ENCODE results near the gene MYO1B.

The MYO1B gene

DNA sequence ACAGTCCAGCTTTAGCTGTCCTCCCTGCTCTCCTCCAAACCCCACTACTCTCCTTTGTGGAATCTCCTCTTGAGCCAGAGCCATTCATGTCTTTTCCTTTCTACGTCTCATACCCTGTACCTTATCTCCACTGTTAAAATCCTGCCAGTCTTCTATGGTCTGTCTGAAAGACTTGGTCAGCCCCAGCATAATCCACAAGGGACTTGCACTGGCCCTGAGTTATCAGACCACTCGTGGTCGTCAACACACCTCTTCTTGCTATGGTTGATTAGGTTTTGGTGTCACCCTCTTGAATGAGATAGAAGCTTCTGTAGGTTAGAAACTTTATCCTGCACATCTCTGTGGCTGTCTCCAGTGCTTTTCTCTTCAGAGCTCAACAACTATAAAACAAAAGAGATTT lies 56.8 kb downstream of the MYO1B start:
- DNase-seq = no peak

DNA sequence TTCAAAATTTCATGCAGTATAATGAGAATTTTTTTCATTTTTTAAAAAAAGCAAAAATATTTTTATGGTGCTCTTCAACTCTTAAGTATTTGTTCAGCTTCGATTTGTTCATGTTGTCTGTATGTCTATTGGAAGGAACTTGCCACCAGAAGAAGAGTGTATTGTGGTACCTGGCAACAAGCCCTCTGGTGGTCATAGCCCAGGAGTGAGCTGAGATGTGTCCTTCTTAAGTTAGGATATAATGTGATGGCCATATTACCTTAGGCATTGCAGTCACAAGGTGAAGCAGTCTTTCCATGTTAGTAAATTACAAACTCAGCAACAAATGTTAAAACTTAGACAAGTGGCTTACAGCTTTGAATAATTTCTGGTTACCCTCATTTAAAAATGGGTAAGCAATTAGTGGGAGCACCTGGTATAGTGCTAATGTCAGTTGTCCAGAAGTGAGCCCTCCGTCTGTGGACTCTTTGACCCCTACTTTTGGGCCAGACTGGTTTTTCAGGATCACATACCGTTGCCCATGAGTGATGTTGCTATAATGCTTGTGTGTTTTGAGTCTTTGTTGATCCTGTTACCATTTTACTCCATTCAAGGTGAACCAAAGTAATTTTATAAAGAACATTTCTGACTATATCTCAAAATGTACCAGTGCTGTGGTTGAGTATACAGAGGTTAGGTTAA lies 57.4 kb downstream of the MYO1B start:
- no peak for DNase-seq

DNA sequence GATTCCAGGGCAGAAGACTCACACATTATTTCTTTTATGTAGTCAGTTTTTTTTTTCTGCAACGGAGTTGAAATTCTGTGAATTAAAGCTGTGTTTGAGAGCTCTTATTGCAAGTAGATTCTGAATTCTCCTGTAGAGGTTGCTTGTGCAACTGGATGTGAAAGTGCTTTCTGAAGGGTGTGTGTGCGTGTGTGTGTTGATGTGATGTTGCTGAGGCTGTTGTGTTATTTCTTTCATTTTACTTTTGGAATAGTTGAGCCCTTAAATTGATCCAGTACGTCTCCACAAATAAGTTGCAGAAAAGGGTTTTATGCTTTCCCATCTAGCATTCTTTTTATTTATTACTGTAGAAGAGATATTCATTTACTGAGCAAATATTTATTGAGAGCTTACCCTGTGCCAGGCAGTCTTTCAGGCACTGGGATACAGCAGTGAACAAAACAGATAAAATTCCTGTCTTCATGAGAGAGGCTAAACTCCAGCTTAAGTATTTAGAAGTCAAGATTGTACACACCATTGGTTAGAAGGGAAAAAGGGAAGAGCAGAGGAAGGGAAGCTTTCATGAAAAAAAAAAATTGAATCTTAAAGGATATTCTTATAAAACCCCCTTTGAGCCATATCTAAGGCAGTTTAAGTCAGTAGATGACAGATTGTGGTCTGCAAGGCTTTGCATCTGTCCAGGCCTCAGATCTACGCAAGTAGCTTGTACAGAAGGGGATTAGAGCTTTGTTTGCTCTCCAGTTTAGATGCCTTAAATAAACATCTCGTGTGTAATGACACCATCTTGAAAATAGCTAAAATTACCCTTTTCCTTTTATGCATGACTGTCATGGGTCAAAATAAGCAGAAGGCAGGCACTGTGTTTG lies 58.2 kb downstream of the MYO1B start:
- DNase-seq = no peak

DNA sequence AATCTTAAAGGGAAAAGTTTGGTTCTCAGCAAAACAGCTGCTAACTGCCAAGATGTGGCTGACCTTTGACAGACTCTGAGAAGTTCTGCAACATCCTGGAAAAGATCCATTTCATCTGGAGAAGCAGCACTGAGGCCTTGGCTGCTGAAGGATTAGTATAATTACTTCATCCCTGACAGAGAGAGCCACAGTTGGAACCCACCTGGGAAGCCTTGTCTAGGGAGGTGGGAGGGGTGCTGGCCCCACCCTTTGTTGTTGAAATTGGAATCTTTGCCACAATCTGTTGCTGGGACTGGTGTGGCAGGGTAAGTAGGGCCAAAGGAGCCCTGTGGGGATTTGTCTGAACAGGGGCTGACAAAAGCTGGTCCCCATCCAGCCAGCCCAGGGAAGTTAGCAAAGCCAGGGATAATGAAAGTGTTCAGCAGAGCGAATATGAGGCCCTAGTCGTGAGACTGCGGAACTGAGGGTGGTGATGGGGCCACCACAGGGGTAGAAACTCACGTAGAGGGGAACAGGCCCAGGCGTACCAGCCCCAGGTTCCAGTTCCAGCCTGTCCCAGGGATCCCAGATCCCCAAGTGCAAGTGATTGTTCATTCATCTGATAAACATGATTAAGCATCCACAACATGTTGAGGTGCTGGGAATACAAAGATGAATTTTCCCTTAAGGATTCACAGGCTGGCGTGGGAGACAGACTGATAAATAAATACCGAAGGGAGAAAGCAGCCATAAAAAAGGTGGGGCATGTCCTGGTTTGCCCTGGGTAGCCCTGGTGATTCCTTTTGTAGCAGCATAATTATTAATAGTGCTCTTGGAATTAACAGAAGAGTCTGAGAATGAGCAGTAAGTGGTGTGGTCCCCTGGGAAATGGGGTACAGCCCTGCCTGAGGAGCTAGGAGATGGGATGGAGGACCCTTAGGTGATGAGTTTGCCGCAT lies 60.0 kb downstream of the MYO1B start:
- DNase-seq = no peak

DNA sequence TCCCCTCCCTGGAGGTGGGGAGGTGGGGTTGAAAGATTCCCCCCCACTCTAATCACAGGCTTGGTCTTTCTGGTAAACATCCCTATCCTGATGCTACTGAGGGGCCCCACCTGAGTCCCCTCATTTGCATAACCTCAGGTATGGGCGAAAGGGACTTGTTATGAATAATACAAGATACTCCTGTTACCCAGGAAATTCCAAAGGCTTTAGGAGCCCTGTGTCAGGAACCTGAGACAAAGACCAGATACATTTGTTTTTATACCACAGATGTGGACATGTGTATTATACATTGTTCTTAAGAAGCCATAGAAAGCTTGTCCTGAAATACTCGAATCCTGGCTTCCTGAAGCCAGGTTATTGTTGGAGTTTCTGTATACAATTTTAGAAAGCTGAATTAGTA lies 62.8 kb downstream of the MYO1B start:
- DNase-seq = no peak

DNA sequence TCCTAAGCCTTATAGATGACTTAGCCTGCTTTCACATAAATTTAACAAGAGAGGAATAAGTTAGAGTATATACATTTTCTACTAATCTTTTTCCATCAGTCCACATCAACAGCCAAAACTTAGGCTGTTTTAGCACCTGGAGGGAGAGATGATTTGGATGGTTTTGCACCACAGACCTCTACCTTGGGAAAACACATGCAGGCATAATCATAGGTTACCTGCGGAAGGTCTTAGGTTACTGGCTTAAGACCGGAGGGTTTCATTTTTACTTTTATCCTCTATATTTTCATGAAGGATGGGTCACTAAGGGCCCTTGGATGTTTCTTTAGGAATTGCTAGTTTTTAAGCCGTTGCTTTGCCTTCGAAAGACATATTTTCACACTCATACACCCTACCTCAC lies 66.0 kb downstream of the MYO1B start:
- no peak for DNase-seq

DNA sequence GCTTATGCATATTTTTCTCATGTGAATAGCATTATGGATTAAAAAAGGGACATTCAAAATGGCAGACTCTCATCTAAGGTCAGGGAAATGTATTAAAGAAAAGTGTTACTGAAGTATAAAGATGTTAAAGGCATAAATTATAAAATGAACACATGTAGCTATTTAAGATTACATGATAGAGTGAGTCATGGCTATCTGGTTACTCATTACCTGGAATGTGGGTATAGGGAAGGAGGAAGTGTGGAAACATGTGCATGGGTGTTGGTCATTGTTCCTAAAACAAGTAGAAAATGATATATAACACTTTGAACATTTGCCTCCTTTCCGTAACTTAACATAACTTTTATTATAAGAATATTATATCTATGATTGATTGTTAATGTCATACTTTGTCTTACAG lies 66.4 kb downstream of the MYO1B start:
- no peak for DNase-seq

DNA sequence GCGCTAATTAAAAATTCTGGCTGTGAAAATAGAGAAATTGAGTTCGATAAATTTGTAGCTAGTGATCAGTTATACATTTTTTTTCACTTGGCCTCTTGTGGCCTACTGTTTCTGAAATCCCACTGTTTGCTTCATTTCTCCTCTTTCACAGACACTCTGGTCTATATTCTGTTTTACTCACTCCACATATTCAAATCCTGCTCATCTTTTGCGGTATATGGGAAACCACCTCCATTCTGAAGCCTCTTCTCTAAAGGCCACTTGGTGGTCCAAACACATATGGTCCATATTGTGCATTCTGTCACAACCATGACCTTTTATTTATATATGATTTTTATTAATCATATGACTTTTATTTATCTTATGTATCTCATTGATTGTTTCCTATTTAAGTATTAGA lies 67.0 kb downstream of the MYO1B start:
- DNase-seq = no peak

DNA sequence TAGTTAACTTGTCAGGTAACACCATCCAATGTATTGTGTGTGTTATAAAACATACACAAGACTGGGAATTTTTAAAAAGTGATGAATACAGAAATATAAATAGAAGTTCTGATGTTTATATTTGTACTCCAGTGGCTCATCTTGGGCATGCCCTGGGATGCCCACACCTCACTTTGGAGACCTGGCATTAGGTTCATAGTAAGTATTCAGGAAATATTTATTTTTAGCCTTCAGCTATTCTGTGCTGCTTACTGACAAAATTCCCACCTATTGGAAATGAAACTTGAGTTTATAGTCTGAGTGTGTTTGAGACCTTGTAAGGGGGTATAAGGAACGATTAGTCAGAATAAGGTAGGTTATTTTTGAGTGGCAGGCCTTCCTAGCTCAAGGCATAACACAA lies 67.5 kb downstream of the MYO1B start:
- DNase-seq = no peak

DNA sequence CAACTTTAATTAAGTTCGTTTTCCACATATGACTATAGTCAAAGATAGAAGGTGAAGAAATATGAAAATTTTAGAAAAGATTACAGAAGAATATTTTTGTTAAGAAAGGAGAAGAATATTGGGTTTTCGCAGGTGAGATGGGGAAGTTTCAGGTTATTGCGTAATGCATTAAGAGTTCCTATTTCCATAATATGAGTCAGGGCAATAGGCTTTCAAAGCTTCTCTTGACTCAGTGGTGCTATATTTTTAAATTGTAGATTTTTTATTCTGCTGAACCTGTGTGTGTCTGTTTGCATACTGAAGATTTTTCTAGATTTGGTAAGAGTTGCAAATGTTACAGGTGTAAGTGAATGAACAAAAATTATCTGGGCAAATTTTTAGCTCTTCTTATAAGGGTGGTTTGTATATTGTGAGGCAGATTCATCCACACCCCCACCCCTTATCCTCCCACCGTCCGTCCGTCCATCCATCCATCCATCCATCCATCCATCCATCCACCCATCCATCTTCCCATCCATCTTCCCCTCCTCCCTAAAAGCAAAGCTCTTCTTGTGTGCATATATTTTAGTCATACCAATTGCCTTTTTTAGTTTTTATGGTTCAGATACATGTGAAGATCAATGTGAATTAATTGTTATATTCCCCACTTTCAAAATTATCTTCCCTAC lies 69.6 kb downstream of the MYO1B start:
- DNase-seq = no peak

DNA sequence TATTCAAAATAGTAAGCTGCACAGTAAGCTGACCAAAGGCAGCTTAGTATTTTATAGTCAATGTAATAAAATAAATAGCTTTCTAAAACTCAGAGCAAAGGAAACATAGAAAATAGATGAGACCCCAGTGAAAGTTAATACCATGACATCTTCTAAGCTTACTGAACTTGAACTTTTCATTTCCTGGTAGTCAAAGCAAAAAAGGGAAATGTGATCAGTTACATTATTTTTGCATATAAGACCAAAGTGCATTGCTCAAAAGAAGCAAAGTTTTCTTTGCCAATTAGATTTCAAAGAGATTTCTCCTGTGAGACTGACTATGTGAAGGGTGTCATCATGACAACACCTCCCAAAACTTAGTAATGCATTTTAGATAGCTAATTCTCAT lies 70.2 kb downstream of the MYO1B start:
- no peak for DNase-seq

DNA sequence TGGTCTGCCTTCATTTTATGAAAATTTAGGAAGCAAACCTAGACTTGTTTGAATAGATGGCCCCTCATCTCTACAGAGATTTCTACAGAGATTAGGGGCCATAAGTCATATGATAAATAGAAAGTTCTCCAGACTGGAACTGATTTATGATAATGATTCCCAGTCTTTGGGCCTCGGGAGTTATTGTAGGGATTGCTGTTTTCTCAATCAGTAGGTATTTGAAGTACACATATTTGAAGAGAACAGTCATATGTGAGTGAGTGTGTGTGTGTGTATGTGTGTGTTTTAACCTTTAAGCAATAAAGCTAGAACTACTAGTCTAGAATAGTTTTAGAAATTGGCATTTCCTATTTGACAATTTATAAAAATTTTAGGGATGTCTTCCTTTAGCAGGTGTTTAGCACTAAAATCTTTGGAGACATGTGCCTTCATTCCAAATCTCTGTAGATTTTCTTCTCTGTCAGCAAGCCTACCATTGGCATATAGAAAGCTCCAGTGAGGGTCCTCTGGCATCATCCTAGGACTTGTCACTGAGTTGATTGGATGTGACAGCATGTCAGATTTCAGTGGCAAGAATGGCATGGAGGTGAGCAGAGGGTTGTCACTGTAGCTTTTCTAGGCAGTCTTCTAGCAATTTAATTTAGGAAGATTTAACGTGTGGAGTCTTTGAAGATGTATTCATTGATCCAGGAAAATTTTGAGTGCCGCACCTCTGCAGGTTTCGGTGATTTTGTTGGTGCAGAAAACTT lies 71.2 kb downstream of the MYO1B start:
- DNase-seq = no peak

DNA sequence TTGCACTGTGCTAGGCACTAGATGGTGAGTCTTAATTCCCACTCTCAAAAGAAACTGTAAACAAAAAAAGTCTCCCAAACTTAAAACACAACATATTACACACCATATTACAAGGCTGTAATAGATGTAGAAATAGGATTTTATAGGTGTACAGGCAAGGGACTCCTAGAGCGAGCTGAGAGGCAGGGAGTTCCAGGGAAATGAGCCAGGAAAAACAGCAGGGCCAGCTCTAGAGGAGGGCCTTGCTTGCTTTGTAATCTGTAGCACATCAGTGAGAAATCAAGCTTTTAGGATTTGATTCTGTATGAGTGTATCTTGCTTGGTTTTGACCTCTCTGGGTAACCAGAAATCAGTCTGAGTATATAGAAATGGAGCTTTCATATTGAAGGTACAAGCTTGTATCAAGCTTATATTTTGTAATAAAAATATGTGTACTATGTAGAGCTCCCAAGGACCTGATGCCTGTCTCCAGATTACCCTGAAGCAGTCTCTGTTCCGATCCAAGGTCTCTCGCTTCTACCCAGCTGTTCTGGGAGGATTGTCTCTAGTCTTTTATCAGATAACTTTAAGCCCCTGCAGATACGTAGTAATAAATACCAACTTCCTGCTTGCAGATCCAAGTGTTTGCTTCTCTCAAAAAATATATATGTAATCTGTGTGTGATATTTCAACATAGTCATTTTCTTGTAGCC lies 73.0 kb downstream of the MYO1B start:
- no peak for DNase-seq

DNA sequence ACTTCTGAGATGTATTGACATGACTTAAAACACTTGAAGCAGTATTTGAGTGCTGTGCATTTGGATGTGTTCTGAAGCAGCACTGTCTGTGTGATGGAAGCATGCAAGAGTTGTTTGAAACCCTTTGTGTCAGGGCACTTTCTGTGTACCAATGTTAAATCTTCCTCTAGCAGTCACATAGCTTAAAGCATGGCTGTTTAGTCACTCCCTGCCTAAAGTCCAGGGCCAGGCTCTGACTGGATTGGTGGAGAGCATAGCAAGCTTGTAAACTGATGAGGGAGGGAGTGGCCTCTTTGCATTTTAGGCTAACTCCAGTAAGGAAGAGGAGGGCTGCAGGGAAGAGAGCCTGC lies 73.5 kb downstream of the MYO1B start:
- DNase-seq = no peak

DNA sequence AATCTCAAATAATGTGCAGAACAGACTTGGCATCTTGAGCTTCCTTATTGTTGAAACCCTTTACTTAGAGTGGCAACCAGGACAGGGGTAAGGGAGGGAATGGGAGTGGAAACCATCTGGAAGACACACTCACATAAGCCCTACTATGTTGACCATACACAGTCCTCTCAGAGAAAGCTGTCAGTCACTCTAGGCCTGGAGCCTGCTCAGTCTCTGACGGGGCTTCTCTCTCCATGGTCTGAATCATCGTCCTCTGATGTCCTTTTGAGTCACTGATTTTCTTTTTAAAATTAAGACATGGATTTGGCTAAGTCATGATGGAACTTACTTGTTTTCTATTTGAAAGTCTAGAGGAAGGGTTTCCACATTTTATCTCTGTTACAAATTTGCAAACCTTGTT lies 74.0 kb downstream of the MYO1B start:
- DNase-seq = no peak

DNA sequence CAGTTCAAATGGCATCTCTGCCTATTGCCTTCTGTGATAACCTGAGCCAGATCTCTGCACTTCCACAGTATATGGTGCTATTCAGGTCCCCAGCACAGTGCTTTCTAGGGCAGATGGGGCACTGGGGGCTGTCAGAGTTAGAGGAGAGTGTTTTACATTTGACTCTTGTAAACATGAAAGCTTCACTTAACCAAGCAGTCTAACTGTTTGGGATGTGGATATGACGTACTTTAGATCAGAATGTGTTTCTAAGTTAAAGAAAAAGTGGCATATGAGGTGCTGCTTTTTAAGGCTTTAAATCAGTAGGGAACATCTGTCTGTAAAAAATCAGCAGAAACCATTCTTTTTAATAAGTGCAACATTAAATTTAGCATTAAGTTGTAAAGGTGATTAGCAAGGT lies 75.7 kb downstream of the MYO1B start:
- DNase-seq = no peak

DNA sequence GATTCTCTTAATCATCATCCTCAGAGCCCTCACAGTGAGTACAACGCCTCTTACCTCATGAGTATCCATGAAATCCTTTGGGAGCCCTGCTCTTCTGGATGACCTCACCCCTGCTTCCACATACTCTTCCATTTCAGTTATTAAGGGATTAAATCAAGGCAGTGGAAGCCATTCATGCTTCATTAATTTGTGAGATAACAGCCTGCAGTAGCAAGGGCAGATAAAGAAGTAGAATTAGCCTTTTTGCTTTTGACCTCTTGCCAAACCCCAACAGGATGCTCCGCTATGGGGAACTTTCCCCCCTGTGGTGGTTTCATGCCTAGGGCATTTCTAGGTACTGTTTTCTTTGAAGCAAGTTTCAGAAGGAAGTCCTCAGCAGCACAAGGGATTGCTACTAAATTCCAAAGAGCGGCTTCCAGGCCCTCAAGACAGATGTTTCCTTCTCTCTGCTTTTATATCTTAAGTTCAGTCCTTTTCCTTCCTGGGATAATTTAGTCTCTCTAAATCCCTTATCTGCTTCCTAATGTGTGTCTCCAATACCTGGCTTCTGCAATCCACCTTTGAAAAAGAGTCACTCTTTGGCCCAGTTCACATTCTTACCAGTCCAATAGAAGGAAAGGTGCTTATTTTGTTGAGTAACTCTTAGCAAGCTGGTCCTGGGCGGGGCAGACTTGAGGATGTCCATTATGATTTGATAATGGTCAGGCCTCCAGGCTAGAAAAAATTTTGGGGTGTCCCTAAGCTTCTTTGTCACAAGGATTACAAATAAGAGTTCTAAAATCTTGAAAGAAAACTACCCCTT lies 76.9 kb downstream of the MYO1B start:
- no peak for DNase-seq

DNA sequence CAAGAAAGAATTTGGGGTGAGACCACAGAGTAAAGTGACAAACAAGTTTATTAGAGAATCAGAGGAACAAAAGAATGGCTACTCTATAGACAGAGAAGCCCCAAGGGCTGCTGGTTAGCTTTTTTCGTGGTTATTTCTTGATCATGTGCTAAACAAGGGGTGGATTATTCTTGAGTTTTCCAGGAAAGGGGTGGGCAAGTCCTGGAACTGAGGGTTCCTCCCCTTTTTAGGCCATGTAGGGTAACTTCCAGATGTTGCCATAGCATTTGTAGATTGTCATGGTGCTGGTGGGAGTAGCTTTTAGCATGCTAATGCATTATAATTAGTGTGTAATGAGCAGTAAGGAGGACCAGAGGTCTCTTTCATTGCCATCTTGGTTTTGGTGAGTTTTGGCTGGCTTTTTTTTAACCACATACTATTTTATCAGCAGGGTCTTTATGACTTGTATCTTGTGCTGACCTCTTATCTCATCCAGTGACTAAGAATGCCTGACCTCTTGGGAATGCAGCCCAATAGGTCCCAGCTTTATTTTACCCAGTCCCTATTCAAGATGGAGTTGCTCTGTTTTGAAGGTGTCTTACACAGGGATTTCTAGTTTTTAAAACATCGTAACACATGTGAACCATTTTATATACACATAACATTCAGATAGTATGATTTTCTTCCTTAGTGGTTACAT lies 77.8 kb downstream of the MYO1B start:
- DNase-seq = no peak

DNA sequence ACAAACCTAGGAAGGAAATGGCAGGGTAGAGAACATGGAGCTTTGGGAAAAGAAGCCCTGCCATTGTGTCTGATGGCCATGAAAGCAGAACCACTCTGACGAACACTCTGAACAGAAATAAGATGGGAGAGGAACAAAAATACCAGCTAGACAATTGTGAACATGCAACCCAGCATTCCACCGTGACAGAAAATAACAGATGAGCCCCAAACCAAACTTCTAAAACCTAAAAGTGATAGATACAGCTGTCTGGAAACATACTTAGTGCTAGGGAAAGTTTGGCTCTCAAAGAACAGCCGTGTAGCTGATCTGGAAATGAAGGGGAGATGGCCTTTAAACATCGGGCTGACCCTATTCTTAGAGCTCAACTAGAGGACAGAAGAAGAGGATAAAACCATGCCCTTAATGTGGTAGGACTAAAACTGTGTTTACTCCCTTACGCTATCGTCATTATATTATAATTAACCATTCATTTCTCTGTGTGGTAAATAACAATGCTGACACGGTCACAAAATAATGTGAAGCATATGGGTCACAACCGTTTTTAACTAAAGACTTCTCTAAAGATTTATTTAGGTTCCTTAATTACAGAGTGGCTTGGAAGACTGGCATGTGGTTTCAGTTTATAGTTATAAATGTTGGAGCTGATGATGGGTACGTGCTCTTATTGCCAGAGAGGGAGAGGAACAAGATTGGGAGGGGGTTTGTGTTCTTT lies 80.6 kb downstream of the MYO1B start:
- DNase-seq = no peak

DNA sequence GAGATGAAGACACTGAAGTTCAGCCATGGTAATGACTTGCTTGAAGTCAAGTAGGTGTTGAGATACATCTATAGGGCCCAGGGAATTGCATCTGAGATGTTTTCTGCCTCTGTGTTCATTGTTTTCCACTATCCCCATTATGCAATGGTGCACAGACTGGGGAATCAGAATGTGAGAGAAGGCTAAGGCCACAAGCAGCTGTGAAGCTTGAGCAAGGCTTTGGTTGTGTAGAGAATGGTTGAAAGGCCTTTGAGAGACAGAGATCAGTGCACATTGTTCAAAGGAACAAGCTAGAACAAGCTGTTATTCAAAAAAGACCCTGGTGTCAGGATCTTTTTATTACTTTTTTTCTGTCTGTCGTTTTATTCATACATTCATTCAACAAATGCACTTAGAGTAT lies 82.3 kb downstream of the MYO1B start:
- DNase-seq = no peak

Measured in activated CD4-positive, CD25-positive, alpha-beta regulatory T cell (primary cell).